GM21528 (cell line): ENCODE measurements around the gene ZBTB25.

Experiments used
- ATAC-seq: cut with Tn5 transposase; IDR thresholded peaks from one replicate; pipeline ENCODE4 v1.9.1; 2021; ENCODE audit warnings: mild to moderate bottlenecking, moderate library complexity; ENCODE audit not compliant: unreplicated experiment, low FRiP score

Gene ZBTB25

DNA sequence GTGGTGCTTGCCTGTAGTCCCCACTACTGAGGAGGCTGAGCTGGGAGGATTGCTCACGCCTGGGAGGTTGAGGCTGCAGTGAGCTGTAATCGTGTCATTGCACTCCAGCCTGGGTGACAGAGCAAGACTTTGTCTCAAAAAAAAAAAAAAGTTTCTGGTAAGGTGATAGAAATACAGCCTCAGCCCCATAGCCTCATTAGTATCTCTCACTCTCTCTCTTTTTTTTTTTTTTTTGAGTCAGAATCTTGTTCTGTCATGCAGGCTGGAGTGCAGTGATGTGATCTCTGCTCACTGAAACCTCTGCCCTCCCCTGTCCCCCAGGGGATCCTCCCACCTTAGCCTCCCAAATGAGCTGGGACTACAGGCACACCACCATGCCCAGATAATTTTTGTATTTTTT, 96.3 kb downstream of the ZBTB25 start:
- no peak for ATAC-seq

DNA sequence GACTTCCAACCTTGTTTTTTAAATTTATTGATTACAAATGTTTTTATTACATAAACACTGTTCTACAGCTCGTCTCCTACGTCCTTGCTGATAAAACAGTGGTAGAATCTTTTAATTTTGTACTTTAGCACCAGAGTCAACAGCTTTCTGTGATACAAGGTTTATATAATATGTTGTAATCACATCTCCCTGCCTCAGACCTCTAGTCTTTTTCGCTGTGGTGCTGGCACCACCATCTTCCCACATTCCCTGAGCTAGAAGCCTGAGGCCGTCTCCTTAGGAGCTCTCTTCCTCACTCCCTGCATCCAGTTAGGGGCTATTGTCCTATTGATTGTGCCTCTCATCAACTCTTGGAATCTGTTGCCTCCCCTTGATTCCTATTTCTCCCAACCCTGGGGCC, 98.3 kb downstream of the ZBTB25 start:
- no peak for ATAC-seq

DNA sequence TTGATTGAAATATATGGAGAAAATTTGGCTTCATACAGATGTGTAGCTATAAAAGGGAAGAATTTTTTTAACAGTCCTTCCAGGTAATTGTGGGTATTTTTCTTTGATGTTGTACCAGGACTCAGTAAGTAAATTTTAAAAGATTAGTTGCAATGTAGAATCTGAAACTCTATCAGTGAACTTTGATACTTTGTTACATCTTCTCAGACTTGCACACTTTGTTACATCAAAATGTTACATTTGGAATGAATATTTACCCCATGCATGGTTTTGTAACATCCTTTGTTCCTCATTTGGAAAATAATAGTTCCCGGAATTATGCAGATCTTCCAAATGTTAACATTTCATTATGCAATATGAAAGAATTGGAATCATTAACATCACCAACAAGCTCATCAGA, 101.7 kb downstream of the ZBTB25 start:
- no peak for ATAC-seq

DNA sequence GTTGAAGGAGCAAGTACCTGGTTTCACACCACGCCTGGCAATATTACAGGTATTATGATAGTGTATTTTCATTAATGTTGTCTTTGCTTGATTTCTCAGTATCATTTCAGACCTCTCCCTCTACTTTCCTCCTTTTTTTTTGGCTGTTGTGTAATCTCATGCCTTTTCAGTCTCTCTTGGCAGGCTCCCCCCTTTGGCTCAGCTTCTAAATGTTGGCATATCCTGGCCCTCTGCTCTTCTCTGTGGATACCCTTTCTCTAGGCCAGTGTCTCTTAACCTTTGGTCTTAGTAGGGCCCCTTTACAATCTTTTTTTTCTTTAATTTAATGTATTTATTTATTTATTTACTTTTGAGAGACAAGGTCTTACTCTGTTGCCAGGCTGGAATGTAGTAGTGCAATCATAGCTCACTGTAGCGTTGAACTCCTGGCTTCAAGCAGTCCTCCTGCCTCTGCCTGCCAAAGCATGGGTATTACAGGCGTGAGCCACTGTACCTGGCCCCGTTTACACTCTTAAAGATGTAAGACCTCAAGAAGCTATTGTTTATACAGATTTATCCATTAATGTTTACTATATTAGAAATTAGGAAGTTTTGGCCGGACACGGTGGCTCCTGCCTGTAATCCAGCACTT, 102.7 kb downstream of the ZBTB25 start:
- no peak for ATAC-seq
